Ovary (tissue), 3 donors: ENCODE measurements around the gene MYT1.

Source experiments
- CTCF ChIP-seq, 3 donors: fragments of 450-650 bp in 2 of 3; fragments of 200-600 bp in 1 of 3; IDR thresholded peaks; one replicate each; pipeline versions ENCODE4 v1.5.1 to v1.8.0; 2016 to 2022; ENCODE audit warnings: antibody characterized with exemption in 3 of 3, mild to moderate bottlenecking in 1 of 3
- POLR2A ChIP-seq: fragments of 450-650 bp; IDR thresholded peaks from one replicate; pipeline ENCODE4 v1.6.1; 2017; ENCODE audit warnings: antibody characterized with exemption, mild to moderate bottlenecking, moderate library complexity
- donor health status: DM: no; HTN: no; CAD: no.

GRCh38 chr20:64253443-64253842, 89.2 kb downstream of the MYT1 start:
- TF ChIP-seq CTCF (IDR thresholded peaks at IDR 0.05) (no peak), POLR2A (no peak)
